GM19023 (cell line): ENCODE measurements around the gene KIFC3.
A peak's percentile ranks its signal among the peaks of the same experiment; 100 is the strongest.
"Not testable (repeated sequence)": the region's sequence is repeated elsewhere in the genome, so short reads cannot be mapped to it uniquely, and the experiment has no call there.

ENCODE experiments used
- ATAC-seq: cut with Tn5 transposase; IDR thresholded peaks from one replicate; pipeline ENCODE4 v1.9.1; 2021; ENCODE audit warnings: mild to moderate bottlenecking, moderate library complexity; ENCODE audit not compliant: unreplicated experiment

The KIFC3 gene

GRCh38 chr16:57802341-57803133 lies at the start of gene KIFC3:
TSS of gene KIFC3 (minus strand) at chr16:57802491. CDS start at chr16:57798243, 4,248 bp downstream.
- ATAC-seq, result peak; percentile 59

GRCh38 chr16:57848181-57848580 lies 45.9 kb upstream of the KIFC3 start:
- ATAC-seq, result no peak

DNA sequence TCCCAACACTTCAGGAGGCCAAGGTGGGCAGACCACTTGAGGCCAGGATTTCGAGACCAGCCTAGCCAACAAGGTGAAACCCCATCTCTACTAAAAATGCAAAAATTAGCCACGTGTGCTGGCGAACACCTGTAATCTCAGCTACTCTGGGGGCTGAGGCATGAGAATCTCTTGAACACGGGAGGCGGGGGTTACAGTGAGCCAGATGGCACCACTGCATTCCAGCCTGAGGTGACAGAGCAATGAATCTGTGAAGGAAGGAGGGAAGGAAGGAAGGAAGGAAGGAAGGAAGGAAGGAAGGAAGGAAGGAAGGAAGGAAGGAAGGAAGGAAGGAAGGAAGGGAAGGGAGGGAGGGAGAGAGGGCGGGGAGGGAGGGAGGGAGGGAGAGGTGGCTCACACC lies 44.6 kb upstream of the KIFC3 start:
- ATAC-seq, result not testable (repeated sequence)

DNA sequence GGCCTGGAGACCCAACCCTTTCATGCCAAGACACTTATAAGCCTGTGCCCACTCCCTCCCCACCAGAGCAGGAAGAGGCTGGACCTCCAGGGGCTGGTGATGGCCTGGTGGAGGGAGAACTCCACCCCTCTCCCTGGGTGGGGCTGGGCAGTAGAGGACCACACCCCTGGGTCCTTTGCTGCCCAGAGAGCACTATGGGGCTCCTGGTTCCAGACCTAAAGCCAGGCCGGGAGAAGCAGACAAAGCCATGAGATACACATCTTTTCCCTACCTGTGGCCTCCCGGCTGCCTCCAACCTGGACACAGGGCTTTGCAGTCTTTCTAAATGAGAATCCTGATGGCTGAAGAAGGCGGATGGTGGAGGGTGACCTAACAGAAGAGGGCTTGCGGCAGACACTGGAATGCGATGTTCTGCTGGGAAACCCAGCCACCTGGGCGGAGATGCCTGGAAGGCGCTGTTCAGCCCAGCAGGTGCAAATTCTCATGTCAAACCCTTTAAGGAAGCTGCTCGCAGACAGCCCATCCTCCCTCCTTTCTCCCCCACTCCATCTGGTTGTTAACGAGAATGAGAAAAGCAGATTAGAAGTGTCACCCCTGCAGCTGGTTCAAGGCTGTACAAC lies 43.9 kb upstream of the KIFC3 start:
- ATAC-seq, result no peak

DNA sequence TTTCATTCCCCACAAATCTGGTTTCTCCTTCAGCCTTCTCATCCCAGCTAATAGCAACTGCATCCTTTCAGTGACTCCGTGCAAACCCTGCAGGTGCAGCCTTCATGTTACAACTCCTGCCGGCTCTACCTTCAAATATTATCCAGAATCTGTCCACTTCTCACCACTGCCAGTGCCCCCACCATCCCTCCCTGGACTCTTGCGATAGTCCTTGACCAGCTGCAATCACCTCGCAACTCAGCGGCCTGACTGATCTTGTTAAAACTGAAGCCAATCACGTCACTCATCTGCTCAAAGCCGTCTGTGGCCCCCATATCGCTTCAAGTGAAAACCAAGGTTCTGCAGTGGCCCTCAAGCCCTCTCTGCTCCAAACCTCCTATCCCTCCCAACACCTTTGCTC lies 42.8 kb upstream of the KIFC3 start:
- ATAC-seq, result no peak

DNA sequence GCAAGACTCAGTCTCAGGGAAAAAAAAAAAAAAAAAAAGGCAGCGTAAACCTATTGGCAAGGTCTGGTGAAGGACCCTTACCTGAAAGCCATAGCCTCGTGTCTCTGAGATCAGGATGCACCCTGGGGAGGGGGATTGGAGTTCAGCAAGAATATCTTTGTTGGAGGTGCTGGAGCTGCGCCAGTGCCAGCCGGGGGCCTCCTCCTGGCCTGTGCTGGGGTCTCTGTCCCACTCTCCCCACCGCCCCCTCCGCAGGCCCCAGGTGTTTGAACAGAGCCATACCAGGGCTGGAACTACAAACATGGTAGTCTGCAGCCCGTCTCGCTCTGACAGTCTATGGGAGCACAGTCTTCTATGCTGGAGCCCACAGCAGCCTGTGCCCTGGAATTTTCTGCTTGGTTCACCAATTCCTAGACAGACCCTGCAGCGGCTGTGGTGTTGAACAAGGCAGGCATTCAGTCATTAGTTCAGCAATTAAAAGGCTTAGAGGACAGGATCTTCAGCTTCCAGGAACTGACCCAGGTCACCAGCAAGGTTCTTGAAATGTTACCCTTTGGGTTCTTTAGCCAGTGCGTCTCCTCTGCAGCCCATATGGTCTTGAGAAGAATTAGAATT lies 42.2 kb upstream of the KIFC3 start:
- ATAC-seq, result no peak

GRCh38 chr16:57843400-57843799 lies 41.1 kb upstream of the KIFC3 start:
- no peak for ATAC-seq

DNA sequence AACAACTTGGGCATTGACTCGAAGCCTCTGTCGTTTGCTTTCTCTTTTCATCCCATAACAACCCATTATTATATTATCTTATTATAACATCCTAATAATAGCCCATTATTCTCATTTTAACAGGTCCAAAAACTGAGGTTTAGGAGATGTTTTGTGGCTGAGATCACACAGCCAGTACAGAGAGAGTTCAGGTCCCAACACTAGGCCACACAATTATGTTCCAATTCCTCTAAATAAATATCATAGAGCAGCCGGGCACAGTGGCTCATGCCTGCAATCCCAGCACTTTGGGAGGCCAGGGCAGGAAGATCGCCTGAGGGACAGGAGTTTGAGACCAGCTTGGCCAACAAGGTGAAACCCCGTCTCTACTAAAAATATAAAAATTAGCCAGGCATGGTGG lies 40.3 kb upstream of the KIFC3 start:
- ATAC-seq, result no peak

DNA sequence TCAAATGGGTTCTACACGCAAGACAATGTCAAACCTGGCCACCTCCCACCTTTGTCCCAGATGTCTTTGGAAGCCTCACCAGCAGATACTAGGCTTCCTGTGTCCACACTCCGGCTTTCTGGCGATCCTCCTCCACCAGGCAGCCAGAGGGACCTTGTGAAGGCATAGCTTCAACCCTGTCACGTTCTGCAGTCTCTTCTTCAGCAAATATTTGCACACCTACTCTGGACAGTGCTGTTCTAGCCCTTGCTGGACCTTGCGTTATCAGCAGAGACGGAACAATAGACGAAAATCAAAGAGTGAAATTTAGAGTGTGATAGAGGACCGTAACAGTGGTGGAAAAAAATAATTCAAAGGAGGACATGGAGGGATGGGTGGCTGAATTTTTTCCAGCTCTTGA lies 38.5 kb upstream of the KIFC3 start:
- ATAC-seq, result no peak

GRCh38 chr16:57838161-57838560 lies 35.9 kb upstream of the KIFC3 start:
- ATAC-seq, result no peak

GRCh38 chr16:57837305-57838125 lies 35.2 kb upstream of the KIFC3 start:
- ATAC-seq, result no peak

- ATAC-seq, result not testable (repeated sequence)
These were observed 33.1 kb upstream of the KIFC3 start for GRCh38 chr16:57835439-57835838.

DNA sequence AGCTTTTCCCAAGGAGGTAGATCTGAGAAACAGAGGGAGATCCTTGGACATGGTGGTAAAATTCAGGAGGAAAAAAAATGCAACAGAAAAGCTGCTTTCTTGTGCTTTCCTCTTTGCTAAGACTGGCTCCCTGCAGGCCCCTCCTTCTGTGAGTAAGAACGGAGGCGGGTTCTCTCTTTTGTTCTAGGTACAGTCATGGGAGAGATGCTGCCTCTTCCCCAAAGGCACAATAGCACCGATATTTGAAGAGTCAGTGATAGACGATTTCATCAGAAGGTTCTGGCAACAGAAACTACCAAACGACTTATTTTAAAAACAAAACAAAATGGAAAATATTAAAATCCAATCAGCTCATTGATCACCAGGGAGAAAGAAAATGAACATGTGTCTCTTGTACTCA lies 32.6 kb upstream of the KIFC3 start:
- ATAC-seq, result no peak

- no peak for ATAC-seq
These were observed 28.7 kb upstream of the KIFC3 start for GRCh38 chr16:57830890-57831484.

DNA sequence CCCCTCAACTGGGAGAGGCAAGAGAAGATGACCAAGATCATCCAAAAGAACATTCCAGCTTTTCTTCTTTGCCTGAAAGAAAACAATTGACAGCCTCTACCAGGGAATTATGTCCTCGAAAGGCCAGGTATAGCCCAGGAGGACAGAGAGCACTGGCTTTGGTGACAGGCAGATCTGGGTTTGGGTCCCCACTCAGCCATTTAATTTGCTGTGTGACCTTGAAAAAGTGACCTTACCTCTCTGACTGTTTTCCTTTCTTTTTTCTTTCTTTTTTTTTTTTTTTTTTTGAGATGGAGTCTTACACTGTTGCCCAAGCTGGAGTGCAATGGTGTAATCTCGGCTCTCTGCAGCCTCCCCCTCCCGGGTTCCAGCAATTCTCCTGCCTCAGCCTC lies 27.7 kb upstream of the KIFC3 start:
- ATAC-seq, result no peak

- no peak for ATAC-seq
These were observed 26.2 kb upstream of the KIFC3 start for GRCh38 chr16:57828272-57829161.

GRCh38 chr16:57826706-57827625 lies 24.7 kb upstream of the KIFC3 start:
- no peak for ATAC-seq

DNA sequence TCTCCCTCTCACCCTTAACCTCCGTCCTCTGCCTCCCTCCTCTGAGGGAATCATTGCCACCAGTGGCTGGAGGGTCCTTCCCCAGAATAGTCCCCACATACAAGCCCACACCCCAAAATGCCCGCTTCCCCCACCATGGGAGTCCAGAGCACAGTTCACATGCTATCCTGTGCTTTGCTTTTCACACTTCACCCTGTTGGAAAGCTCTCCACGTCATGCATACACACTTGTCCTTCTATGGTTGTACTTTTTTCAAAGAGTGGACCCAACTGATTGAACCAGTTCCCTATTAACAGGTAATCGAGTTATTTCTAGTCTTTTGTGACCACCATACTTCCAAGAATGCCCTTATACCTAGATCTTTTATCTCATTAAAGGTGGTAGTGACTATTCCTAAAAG lies 23.8 kb upstream of the KIFC3 start:
- no peak for ATAC-seq
